NCI-H748 (cell line): Measurements from ENCODE around the gene NUDT7.

ENCODE experiments used
- DNase-seq: peaks from one replicate; lab custom pipeline; 2025; ENCODE audit not compliant: unreplicated experiment; lab: John Stamatoyannopoulos, UW

NUDT7 gene

DNA sequence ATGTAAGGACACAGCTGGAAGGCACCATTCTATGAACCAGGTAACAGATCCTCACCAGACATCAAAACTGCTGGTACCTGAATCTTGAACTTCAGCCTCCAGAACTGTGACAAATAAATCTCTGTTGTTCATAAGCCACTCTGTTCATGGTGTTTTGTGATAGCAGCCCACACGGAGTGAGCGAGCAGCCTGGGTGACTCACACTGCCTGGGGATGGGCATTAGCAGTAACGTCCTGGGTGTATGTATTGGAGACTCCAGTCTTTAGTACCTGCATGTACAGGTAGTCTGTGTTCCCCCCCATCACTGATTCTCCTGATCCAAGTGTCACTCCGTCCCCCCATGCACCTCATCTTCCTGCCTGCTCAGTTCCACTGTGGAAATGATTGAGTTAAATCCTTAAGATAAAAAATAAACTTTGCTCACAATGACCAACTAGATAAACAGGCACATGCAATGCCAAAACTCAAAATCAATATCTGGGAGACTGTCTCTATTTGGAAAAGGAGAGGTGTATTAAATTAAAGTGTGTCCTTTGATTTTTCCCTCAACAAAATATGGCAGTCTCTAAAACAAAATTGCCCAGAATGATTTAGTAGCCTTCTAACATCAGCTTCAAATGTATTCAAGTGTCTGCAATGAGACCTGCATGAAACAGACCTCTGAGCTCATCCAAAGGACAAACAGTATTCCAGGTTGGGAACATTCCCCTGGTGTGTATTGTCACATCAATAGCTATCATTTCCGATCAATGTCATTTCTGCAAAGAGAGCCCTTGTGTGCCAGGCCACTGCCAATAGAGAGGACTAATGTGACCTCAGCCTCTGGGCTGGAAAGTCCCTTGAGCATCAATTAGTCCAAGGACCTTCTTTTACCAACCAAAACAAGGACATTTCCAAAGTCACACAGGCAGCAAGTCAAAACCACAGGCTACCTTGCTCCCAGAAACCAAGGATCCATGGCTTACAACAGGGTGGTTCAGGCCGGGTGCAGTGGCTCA is 53.9 kb downstream of the NUDT7 start:
- DNase-seq: no peak

DNA sequence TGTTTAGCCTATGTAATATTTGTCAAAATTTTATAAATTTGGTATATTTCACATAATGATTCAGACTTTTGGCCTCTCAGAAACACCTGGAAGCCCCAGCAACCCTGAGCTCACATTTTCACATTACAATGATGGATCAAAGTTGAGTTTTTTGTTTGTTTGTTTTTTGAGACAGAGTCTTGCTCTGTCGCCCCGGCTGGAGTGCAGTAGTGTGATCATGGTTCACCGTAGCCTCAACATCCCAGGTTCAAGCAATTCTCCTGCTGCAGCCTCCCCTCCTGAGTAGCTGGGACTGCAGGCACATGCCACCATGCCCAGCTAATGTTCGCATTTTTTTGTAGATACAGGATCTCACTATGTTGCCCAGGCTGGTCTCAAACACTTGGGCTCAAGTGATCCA is 55.4 kb downstream of the NUDT7 start:
- no peak for DNase-seq

DNA sequence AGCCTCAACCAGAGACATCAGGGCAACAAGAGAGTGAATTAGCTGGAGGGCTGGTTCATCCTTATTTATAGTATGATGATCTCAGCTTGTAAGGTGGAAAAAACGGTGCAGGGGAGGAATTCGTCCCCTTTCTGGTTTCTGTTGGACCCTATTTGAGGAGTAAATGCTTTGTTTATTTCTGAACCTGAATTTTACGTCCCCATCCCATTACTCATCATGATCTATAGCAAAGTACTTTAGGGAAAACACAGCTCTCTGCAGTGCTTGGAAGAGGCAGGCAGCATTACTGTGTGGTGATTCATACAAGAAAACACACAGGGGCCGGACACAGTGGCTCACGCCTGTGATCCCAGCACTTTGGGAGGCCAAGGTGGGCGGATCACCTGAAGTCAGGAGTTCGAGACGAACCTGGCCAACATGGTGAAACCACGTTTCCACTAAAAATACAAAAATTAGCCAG is 58.1 kb downstream of the NUDT7 start:
- DNase-seq: no peak

DNA sequence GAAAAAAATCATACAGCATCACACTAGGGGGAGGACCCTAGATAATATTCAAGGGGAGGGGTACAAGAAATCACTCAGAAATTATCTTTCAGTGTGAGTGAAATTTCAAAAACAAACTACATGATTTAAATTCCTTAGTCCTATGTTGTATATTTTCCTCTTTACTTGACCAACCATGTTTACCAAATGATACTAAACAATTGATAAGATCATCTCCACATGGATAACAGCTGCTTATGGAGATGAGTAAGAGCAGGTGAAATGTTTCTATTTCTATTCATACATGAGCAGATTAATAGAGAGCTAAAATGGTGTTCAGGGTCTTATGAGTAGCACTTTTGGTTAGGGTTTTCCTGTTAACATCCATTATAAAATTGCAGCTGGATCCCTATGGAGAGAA is 58.8 kb downstream of the NUDT7 start:
- no peak for DNase-seq

DNA sequence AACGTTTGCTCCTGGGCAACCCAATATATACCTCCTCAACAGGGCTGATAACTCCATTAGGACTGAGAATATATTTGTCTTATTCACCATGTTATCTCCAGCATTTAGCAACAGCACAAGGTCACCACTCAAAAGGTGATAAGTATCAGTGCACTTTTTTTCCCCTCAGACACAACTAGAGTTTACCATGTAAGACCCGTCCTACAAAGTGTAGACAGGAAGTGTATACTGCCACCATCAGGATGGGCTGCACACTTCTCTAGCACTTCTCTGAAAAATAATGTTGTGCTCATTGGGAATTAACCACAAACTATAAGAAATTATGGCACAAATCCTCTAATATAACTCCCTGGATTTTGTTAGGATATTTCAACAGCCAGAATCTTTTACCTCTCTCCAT is 60.4 kb downstream of the NUDT7 start:
- peak; percentile 31 for DNase-seq

DNA sequence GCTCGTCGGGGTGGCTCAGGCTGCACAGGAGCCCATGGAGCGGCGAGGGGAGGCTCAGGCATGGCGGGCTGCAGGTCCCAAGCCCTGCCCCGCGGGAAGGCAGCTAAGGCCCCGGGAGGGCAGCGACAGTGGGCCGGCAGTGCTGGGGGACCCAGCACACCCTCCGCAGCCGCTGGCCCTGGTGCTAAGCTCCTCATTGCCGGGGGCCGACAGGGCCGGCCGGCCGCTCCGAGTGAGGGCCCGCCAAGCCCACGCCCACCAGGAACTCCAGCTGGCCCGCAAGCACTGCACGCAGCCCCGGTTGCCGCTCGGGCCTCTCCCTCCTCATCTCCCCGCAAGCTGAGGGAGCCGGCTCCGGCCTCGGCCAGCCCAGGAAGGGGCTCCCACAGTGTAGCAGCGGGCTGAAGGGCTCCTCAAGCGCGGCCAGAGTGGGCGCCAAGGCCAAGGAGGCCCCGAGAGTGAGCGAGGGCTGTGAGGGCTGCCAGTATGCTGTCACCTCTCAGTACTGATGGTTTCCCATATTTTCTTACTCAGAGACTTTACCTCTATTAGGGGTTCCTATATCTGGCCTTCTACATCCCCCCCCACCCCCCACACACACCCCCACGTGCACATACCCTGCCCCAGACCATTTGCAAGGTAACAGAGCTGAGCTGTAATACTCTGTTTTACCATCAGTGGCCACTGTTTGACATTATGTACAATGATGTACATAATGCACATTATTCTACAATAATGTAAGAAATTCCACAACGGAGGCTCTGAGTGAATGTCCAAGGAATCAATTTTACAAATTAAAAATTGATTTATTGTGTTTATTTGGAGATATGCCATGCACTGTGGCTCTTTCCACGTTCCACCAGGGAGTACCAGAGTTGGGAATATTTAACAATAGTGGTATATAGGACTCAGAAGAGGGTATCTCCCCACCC is 62.4 kb downstream of the NUDT7 start:
- peak; percentile 13 for DNase-seq

DNA sequence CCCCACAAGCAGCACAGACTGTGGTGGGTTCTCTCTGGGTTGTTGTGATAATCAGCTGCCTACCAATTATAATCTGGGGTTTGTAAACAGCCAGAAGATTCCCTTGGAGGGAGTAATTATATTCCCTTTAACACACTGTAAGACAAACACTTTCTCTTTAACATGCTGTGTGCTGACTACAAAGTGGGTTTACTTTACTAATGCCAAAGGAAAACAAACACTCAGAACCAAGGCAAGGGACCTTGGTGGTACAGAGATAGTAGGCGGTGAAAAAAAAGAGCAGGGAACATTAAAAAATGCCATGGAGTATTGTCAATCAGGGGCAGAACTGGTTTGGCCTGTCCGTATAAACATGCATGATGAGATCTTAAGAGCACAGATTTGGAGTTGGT is 63.1 kb downstream of the NUDT7 start:
- peak; percentile 77 for DNase-seq

DNA sequence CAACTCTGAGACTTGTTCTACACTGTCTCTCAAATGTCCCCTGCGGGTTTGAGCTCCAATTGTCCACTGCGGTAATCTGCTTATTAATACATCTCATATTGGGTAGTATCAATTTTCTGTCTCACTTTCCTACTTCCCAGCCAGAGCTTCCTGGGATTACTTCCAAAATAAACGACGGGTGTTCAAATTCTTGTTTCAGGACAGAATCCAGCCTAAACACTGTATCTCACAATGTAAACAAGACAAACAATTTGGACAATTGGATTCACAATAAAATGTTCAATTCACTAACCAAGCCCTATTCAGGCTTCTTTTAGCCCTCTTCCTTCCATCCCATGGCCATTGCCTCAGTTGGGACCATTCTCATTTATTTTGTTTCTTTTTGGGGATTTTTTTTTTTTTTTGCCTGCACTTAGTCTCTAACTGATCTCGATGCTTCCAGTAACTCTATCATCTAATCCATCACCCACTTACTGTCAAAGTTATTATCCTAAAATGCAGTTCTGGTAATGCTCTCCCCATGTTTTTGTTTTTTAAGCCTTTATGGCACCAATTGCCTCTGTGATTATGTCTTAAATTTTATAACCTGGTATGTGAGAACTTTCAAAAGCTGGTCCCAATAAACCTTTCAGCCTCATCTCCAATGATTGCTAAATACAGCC is 64.0 kb downstream of the NUDT7 start:
- DNase-seq: no peak

DNA sequence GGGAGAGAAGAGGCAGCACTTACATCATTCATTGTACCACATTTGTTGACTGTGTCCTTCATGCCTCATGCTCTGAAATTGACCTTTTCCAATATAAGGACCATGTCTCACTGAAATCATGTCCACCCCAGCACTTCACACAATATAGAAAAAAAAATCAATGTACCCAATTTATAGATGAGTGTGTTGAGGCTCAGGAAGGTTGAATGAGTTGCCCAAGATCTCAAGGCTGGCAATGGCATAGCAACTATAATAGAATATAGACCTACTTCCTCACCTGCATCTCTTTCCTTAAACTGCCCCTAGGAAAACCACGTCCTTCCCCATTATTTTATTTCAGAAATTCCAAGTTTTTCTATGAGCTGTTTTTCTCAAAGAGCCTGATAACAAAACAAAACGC is 65.1 kb downstream of the NUDT7 start:
- no peak for DNase-seq

DNA sequence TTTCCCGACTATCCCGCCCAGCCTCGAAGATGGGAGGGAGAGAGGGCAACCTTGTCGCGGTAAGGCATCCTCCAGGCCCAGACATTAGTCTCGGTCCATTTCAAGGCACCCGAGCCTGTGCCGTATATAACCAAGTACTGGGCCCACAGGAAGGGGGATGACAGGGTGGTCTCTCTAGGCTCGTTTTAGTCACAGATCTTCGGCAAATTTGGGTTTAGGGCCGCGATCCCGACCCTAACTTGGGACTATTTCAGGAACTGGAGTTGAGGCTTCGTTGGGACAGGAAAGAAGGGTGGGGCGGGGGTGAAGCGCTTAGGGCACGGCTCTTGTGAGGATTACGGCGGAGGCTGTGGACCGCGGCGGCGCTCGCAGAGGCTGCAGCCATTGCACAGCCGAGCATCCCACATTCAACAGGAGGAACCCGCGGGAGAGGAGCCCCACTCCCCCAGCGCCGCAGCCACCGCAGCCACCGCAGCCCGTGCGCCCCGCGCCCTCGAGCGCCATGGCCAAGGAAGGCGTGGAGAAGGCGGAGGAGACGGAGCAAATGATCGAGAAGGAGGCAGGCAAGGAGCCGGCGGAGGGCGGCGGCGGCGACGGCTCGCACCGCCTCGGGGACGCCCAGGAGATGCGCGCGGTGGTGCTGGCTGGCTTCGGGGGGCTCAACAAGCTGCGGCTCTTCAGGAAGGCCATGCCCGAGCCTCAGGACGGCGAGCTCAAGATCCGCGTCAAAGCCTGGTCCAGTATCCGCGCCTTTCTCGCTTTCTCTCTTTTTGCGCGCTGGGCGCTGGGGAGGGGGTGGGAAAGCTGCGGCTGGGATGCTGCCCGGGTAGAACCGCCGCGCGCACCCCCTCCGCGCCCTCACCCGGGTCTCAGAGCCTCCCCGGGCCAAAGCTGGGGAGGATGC is 66.1 kb downstream of the NUDT7 start, which contains the start of gene VAT1L:
TSS of gene VAT1L (plus strand) at position 384 of the 904 bp plus-strand sequence. CDS start at position 503, 119 bp downstream.
- DNase-seq: peak; percentile 52

DNA sequence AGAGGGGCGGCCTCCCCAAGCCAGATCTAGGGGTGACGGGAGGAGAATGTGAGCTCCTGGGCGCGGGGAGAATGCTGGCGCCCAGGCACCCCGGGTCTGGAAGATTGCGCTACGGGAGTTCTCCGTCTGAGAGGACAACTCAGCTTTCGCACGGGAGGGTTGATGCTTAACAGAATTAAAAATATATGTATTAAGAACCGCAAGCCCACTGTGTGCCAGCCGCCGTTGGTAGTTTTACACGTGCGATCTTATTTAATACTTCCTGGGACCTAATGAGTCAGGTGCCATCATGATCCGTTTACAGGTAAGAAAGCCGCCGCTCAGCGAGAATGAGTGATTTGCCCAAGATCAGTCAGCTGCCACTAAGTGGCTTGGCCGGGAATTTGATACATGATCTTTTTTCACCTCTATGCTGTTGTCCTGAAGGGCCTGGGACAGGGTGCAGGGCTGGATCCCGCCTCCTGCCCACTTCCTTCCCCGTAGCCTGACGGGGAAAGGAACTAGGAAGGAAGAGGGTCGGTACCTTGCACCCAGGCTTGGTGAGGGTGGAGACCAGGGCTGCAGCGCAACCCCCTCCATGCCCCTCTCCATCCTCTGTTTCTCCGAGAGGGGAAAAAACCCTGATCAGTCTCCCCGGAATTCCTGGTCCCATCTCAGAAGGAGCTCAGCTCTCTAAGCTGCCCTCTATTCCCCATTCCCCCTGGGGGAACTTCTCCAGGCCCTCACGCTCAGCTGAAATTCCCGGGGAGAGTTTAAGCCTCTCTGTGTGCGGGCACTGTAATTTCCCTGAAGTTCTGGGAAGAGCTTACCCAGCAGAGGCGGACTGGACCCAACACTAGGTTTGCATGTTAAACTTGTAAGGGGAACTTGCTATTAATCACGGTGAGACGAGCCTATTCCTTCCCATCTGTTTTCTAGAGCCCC is 67.0 kb downstream of the NUDT7 start:
- peak; percentile 43 for DNase-seq

DNA sequence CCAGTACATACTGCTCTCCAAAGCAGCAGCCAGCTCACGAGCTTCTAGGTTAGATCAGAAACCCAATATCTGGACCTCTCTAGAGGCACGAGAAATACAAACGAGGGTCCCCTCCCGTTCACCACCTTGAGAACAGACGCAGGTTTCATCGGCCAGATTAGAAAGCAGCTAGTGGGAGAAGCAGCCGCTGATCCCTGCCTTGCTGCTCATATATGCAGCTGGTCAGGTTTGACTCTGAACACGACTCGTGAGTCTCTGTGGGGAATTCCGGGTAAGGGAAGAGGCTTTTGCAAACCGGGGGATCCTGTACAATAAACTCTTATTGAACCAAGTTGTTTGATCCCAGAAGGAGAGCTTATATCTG is 67.7 kb downstream of the NUDT7 start:
- DNase-seq: peak; percentile 6

DNA sequence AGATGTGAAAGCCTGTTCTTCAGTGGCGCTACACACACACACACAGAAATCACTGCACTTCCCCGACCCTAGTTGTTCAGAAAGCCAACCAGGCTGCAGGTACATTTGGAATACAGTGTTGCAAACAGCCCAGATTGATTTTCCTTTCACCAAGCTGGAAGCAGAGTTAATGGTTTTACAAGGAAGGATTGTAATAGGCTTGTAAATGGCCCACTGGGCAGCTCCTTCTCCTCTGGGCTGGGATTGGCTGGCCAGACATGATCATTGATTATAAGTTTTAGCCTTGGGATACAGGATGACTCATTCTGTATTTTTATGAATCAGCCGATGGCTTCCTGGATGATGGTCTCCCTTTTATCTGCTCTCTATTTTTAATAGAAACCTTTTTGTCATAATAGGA is 68.6 kb downstream of the NUDT7 start:
- DNase-seq: no peak
